Measurements from ENCODE around the gene ZFP62.
A peak's percentile ranks its signal among the peaks of the same experiment; 100 is the strongest.
"Not testable (repeated sequence)": the region's sequence is repeated elsewhere in the genome, so short reads cannot be mapped to it uniquely, and the experiment has no call there.

The ZFP62 gene

GRCh38 chr5:180831139-180832093, 29.7 kb downstream of the ZFP62 start:
- peak in 57 of 58 donors; percentile 40 to 91 (median 78) for DNase-seq

GRCh38 chr5:180830253-180831138, 30.6 kb downstream of the ZFP62 start:
- DNase-seq, result peak in 51 of 58 donors; percentile 24 to 79 (median 58)

GRCh38 chr5:180829726-180830125, 31.4 kb downstream of the ZFP62 start:
- no peak for DNase-seq

GRCh38 chr5:180828756-180829531, 32.1 kb downstream of the ZFP62 start:
- not testable (repeated sequence) for DNase-seq

- not testable (repeated sequence) for DNase-seq
Observed at GRCh38 chr5:180827374-180827773, 33.7 kb downstream of the ZFP62 start.

- peak in 14 of 58 donors; percentile 7 to 66 (median 17) for DNase-seq
Observed at GRCh38 chr5:180825768-180826525, 35.1 kb downstream of the ZFP62 start.

- no peak for DNase-seq
Observed at GRCh38 chr5:180824630-180825476, 36.2 kb downstream of the ZFP62 start.

- DNase-seq, result no peak
Observed at GRCh38 chr5:180823940-180824629, 37.0 kb downstream of the ZFP62 start.

- DNase-seq, result no peak
Observed at GRCh38 chr5:180823346-180823745, 37.7 kb downstream of the ZFP62 start.

GRCh38 chr5:180821538-180821937, 39.5 kb downstream of the ZFP62 start:
- no peak for DNase-seq

- no peak for DNase-seq
Observed at GRCh38 chr5:180820788-180821321, 40.2 kb downstream of the ZFP62 start.

- no peak for DNase-seq
Observed at GRCh38 chr5:180818677-180819341, 42.3 kb downstream of the ZFP62 start.

GRCh38 chr5:180817893-180818674, 43.0 kb downstream of the ZFP62 start:
- DNase-seq, result no peak

- DNase-seq, result no peak
Observed at GRCh38 chr5:180816608-180817534, 44.2 kb downstream of the ZFP62 start.

- DNase-seq, result no peak
Observed at GRCh38 chr5:180815293-180815917, 45.7 kb downstream of the ZFP62 start.
